ENCODE measurements around the gene CDK2AP2.
"Not testable (repeated sequence)": the region's sequence is repeated elsewhere in the genome, so short reads cannot be mapped to it uniquely, and the experiment has no call there.

The CDK2AP2 gene, protein sequence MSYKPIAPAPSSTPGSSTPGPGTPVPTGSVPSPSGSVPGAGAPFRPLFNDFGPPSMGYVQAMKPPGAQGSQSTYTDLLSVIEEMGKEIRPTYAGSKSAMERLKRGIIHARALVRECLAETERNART

DNA sequence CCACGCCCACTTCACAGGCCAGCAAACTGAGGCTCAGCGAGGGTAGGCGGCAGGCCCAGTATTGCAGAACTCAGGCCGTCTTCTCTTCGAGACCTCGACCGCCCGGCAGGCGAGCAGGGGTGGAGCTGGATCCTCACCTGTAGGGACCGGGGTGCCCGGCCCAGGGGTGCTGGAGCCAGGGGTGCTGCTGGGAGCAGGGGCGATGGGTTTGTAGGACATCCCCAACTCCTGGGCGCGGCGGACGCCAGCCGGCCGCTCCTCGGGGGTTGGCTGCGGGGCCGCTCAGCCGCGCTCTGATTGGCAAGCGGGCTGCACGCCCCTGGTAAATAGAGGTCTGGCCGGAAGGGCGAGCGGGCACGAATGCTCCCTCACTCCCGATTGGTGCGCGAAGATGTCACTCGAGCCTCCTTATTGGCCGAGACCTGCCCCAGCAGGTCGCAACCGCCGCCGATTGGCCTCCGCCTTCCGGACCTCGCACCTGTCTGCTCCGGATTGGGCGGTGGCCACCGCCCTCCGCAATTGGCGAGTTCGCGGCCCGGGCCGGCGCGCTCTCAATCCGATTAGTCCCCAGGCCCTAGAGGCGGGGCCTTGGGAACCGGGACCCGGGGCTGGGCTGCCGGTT, at the start of gene CDK2AP2:
CDK2AP2 (minus strand) TSS at position 299 of the 622 bp plus-strand sequence; CDS start at position 219, 80 bp downstream.
- peak; percentile 98 for DNase-seq

DNA sequence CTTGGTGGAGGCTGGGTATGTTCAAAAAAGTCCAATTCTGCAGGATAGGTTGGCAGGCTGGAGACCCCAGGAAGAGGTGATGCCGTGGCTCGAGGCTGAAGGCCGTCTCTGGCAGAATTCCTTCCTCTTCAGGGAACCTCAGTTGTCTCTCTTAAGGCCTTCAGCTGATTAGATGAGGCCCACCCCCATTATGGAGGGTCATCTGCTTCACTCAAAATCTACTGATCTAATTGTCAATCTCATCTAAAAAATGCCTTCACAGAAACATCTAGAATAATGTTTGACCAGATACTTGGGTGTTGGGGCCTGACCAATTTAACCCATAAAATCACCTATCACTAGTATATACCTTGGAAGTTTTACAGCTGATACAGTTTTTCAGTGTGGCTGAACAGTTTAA, 48.3 kb upstream of the CDK2AP2 start:
- no peak for DNase-seq

DNA sequence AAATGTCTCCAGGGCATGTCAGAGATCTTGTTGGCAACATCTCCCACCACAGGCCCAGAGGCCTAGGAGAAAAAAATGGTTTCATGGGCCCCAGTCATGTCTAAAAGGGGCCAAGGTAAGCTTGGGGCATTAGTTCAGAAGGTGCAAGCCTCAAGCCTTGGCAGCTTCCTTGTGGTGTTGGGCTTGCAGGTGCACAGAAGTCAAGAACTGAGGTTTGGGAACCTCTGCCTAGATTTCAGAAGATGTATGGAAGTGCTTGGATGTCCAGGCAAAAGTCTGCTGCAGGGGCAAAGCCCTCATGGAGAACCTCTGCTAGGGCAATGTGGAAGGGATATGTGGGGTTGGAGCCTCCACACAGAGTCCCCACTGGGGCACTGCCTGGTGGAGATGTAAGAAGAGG, 43.7 kb upstream of the CDK2AP2 start:
- not testable (repeated sequence) for DNase-seq

DNA sequence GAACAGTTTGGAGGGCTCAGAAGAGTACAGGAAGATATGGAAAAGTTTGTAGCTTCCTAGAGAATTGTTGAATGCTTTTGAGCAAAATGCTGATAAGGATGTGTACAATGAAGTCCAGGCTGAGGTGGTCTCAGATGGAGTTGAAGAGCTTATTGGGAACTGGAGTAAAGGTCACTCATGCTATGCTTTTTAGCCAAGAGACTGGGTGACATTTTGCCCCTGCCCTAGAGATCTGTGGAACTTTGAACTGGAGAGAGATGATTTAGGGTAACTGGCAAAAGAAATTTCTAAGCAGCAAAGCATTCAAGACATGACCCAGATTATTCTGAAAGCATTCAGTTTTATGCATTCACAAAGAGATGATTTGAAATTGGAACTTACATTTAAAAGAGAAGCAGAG, 43.2 kb upstream of the CDK2AP2 start:
- DNase-seq = no peak

DNA sequence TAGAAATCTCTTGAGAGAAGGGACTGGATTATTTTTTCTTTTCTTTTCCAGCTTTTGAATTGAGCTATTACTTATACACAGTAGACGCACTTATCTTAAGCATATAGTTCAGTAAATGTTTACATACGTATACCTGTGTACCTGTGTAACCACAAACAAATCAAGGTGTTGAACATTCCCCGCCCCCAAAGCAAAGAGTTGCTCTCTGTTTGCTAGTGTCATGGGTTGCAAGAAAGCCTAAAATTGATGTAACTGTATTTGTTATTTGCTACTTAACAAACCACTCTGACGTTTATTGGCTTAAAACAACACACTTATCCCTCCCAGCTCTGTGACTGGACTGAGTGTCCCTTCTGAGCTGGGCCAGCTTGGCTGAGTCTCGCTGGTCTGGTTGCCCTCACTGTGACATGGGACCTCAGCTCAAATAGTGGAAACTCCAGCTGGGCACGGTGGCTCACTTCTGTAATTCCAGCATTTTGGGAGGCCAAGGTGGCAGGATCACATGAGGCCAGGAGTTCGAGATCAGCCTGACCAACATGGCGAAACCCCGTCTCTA, 40.7 kb upstream of the CDK2AP2 start:
- no peak for DNase-seq

DNA sequence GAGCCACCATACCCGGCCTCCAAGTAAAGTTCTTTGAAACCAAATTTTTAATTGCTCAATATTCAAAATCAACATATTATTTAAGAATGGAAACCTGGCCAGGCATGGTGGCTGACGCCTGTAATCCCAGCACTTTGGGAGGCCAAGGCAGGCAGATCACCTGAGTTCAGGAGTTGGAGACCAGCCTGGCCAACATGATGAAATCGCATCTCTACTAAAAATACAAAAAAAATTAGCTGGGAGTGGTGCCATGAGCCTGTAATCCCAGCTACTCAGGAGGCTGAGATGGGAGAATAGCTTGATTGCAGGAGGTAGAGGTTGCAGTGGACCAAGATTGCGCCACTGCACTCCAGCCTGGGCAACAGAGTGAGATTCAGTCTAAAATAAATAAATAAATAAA, 40.1 kb upstream of the CDK2AP2 start:
- DNase-seq = not testable (repeated sequence)

DNA sequence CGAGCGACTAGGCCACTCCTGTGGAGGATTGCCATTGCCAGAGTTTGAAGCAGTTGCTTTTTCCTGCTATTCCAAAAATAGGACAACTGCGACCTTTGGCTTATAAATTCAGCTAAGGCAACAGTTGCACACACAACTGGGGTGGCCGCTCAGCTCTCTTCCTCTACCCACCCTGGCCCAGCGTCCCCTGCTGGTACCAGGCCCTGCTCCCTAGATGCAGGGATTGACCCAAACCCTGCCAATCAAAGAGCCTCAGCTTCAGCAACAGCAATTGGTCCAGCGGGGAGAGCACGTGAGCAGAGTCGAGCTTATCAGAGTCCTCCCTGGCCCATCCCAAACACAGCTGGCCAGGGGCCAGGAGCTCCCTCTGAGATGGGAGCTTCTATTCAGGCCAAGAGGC, 37.3 kb upstream of the CDK2AP2 start:
- no peak for DNase-seq

DNA sequence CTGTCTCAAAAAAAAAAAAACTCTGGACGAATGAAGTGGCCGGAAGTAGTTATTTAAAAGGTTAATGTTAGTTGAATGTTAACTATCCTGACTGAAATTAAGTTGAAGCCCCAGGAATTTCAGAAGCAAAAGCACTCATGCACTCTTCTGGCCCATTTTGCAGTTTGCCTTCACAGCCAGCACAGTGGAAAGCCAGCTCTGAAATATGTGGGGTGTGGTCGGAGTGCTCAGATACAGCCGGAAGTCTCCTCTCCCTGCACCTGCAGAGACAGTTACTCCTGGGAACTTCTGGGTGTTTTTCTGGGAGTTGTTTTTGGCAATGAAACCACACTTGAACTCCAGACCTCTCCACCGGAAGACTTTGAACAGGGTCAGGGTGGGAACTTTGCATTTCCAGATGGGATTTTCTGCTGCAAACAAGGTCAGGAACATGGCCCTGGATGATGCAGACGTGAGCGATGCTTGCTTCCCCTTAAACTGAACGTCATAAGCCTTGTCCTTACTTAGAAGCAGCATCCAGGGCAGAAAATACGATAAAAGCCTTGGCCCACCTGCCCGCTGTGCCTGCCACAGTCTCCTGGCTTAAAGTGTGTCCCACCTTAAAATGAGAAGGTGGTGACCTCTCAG, 36.8 kb upstream of the CDK2AP2 start:
- DNase-seq = no peak

DNA sequence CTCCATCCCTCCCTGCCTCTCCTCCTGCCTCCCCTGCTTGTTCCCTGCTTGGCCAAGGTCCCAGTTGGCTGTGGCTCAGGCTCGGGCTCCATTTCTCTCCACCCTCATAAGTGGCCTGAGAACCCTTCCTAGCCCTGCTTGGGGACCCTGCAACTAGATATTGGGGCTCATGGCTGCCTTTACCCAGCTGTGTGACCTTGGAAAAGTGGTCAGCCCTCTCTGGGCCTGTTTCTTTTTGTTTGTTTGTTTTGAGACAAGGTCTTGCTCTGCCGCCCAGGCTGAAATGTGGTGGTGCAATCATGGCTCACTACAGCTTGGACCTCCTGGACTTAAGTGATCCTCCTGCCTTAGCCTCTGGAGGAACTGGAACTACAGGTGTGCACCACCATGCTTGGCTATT, 35.6 kb upstream of the CDK2AP2 start:
- DNase-seq = no peak

DNA sequence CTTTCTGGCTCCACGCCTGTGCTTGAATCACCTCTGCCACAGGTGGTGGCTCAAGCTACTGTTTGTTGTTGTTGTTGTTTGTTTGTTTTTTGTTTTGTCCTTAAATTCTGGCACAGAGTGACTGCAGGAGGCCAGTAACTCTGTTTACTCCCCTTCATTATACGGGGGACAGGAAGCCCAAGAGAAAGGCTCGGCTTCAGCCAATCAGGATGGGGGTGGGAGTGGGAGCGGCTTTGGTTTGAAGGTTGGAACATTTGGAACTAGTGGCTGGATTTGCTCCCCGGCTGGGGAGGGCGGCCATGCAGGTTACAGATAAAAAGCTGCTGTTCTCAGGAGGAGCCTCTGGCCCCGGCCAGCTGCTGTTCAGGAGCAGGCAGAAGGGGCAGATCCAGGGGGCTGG, 35.0 kb upstream of the CDK2AP2 start:
- DNase-seq = no peak

DNA sequence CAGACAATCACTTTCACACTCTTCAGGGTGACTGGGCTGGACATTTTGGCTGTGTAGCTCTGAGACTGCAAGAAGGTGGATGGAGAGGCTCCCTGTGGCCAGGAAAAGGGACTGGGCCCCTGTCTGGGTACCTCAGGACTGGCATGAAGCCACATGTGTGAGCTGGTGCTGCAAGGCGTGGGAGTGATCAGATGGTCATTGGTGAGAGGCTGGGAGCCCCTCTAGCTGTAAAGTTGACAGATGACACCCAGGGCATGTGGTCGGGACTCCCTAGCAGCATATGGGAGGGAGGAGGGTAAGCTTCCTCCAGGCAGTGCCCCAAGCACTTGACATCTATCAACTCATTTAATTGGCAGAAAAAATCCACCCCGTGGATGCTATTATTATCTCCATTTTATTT, 34.2 kb upstream of the CDK2AP2 start:
- no peak for DNase-seq

DNA sequence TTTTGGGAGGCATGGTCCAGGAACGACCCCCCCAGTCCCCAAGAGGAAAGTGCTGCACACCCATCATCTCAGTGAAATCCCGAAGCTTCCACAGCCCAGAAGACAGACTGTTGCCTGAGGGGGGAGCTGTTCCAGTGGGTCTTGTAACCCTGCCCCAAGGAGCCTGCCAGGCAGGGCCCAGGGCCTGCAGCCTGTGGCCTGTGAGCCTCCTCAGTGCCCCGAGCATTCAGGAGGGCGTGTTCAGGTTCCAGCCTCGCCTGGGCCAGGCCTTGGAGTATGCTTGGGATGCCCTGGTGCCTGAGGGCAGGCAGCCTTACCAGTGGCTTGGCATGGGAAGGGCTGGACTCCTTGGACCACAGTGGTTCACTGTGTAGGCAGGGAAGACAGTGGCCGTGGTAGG, 33.2 kb upstream of the CDK2AP2 start:
- DNase-seq = no peak

DNA sequence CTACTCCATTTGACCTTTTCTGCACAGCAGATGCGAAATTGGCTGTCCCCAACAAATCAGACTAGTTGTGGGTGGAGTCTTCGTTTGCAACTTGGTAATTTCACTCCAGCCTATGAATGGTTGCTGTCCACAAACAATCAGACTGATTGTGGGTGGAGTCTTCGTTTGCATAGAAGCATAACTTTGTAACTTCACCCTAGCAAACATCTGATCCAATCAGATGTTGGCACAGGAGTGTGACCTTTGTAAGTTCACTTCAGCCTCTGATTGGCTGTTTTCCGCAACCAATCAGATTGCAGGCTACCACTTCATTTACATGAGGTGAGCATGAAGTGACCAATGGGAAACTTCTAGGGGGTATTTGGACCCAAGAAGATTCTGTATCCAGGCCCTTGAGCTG, 31.6 kb upstream of the CDK2AP2 start:
- no peak for DNase-seq

DNA sequence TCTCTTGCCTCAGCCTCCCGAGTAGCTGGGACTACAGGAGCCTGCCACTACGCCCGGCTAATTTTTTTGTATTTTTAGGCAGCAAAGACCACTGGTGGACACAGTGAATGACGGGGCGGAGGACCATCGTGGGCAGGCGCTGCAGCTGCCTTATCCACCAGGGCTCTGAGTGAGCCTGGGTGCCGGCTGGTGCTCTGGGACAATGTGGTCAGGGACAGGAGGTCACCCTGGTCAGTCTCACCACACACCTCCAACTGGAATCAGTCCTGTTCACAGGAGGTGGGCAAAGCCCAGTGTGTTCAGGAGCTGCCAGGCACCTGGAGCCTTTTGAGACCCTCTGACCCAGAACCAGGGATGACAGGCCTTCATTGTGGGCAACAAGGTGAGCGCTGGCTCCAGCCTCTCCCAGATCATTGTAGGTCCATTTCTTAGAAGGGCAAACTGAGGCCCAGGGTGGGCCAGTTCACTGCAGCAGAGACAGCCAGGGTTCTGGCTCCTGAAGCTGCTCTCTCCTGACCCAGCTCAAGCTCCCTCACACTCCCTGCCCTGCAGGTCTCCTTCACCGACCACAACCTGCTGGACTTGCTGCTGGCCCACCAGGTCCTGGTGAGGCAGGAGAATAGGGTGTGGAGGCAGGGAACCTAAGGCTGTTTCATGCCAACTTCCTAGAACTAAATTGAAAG, 31.0 kb upstream of the CDK2AP2 start:
- DNase-seq = no peak

DNA sequence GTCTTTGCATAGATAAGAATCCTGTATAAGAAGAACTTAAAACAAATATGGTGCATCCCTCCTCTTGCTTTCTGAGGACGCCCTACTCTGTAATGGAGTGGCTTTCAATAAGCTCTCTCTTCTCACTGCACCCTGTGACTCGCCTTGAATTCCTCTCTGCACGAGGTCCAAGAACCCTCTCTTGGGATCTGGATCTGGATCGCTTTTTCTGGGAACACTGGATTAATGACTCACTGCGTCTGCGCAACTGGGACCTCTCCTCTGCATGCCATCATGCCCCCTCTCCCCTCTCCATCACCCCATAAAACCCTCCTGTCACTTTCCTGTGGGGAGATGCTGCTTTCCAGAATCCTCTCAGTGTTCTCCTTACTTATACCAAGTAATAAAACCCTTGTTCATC, 30.3 kb upstream of the CDK2AP2 start:
- no peak for DNase-seq

DNA sequence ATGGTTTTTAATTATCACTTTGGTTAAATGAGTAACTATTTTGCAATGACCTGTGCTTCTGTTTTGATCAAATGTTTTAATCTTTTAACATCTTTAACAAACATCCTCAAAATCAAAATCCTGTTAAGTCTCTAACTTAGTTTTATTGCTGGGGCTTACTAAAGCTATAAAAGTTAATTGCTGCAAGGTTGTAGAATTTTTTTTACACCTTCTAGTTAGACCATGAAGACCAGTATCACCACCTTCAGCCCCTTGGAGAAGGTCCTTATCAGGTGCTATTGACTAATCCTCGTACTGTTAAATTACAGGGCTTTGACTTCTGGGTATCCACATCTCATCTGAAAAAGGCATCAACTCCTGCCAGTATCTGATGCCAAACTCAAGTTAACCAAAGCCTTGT, 27.6 kb upstream of the CDK2AP2 start:
- no peak for DNase-seq

DNA sequence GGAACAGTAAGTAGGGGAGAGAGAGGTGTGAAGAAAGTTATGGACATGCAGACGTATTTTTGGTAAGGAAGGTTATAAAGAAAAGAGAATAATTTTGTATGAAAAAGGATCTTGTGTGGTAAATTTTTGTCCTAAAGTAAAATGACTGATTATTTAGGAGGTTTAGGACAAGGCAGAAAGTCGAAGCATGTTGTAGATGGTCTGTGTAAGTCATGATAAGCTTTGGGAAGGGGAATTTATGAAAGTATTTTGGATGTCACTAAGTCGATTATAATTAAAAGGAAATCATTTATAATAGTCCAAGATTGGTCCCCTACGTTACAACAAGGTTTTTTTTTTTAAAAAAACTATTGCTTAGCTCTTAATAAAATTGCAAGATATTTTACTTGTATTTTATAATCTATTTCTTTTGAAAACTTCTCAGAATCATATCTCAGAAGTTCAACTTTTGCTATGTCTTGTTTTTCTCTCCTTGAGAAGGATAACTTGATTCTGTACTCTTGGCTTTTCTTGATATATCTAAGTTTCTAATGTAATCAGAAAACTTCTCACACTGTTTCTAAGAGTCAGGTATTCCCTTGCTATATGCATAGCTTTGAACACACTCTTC, 26.2 kb upstream of the CDK2AP2 start:
- DNase-seq = no peak

DNA sequence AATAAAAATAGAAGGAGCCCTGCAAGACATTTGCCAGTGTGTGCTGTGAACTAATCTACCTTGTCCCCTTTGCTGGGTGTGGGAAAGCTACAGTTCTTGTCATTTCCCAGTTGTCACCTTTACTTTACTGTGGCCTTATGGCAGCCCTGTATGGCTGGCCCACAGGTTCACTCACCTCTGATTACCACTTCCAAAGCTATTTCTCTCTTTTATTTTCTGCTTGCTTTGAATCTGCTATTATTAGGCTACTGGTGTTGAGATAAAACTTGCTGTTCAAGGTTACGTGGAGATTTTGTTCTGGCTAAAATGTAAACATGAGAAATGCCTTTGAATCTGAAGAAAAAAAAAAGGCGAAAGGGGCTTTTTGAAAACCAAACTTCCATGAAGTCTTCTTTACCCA, 24.9 kb upstream of the CDK2AP2 start:
- DNase-seq = no peak

DNA sequence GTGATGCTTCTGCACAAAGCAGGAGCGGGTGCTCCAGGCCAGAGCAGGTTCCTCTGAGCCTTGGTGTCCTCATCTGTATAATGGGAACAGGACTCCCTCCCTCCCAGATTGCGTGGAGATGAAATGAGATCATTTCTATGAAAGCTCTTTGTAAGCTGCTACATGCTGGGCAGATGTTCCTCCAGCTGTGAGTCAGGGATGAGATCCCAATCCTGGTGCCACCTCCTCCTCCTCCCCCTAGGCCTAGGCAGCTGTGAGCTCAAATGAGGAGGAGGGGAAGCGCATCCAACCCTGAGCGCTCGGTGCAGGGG, 22.3 kb upstream of the CDK2AP2 start:
- DNase-seq = no peak

DNA sequence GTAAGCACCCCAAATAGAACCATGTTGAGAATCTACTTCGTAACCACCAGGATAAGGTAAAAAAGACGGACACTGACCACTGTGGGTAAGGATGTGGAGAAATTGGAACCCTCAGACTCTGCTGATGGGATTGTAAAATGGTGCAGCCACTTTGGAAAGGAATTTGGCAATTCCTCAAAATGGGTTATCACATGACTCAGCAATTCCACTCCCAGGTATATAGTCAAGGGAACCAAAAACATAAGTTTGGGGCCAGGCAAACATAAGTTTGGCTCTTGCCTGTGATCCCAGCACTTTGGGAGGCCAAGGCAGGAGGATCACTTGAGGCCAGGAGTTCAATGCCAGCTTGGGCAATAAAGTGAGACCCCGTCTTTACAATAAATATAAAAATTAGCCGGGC, 20.4 kb upstream of the CDK2AP2 start:
- DNase-seq = no peak

DNA sequence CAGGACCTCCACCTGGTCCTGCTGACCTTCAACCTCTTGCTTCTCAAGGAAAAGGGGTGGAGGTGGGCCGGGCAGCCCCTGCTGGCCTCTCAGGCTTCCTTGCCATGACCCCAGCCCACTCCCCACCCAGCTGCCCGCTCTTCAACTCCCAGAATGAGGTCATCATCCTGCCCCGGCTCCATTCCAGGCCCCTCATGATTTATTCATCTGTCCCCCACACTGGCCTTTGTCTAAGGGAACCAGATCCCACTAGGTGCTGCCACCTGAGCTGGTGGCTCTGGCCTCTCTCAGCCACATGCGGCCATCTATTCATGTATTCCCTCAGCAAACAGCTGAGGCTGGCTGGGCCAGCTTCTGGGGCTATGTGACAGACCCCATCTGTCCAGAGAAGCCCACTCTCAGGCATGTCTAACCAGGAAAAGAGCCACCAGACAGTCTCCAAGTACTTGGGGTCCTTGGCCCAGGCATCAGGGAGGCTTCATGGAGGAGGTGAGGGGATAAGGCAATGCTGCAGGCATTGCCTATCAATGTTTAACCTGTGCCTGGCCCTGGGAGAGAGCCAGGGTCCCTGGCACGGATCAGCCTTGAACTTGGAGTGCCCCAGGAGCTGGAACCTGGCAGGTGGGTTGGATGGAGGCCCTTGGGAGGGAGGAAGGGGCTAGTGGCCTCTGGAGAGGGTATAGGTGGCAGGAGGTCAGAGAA, 17.5 kb upstream of the CDK2AP2 start:
- DNase-seq = no peak

DNA sequence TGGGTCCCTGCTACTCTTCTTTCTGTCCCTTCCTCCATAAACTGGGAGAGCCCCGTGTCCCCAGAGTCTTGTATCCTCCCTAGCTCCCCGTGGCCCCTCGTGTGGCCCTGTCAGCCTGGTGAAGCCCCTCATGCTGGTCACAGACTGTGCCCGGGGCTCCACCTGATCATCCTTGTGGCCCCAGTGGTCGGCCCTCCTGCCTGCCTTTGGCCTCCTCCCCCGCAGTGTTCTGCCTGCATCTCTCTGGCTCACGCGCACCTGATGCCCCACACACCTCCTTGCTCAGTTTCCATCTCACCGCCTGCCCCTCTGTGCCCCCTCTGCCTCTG, 16.5 kb upstream of the CDK2AP2 start:
- DNase-seq = no peak

All from activated naive CD4-positive, alpha-beta T cell treated with anti-CD3 and anti-CD28 coated beads, Interleukin-2, amount 50 U/mL, for 16 hours (primary cell).